ENCODE data around the gene SPP1.
"Not testable (repeated sequence)": the region's sequence is repeated elsewhere in the genome, so short reads cannot be mapped to it uniquely, and the experiment has no call there.

SPP1 gene

DNA sequence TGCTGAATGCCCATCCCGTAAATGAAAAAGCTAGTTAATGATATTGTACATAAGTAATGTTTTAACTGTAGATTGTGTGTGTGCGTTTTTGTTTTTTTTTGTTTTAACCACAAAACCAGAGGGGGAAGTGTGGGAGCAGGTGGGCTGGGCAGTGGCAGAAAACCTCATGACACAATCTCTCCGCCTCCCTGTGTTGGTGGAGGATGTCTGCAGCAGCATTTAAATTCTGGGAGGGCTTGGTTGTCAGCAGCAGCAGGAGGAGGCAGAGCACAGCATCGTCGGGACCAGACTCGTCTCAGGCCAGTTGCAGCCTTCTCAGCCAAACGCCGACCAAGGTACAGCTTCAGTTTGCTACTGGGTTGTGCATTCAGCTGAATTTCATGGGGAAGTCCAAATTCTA lies at the start of gene SPP1:
Gene SPP1 (plus strand): TSS at position 249 of the 400 bp plus-strand sequence. CDS start 1,182 bp downstream, outside the sequence.
- Mint-ChIP-seq H3K4me1 (ENCODE audit: low read depth) (peaks cover 12% of the 10 kb centered on the region), H3K4me3 (no peak within 1 kb of the TSS), H3K36me3 (ENCODE audit: low read depth) (no peaks in the 10 kb centered on the region), H3K27ac (peak within 1 kb of the TSS; percentile 67), H3K9me3 (no peaks in the 10 kb centered on the region), H3K27me3 (peaks cover 54% of the 10 kb centered on the region)
- DNase-seq = no peak

DNA sequence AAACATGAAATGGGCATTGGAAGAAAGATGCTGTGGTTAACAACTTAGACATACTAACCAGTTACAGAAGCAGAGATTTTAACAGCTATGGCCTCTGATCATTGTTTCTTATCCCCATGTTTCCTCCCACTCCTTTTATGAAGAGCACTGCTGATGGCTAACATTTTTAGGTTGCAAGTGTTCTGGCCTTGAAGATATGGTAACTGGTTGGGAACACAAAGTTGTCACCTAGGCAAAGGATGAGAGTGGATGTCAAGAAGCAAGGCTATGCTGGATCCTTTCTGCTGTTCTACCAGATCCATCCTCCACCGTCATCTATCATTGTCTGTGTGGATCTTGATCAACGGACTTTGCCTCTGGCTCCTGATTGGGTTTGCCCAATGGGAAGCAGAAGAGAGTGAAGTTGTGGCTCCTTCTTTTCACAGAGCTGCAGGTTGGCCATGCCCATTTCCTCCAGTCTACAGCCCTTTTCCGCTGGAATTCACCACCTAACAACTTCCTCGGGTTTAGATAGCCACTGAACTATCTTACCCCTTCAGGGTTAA lies 48.9 kb upstream of the SPP1 start:
- Mint-ChIP-seq H3K4me3 (no peak overlapping the region), H3K4me1 (ENCODE audit: low read depth) (no peaks in the 10 kb centered on the region), H3K27me3 (peaks cover 11% of the 10 kb centered on the region), H3K9me3 (no peaks in the 10 kb centered on the region), H3K36me3 (ENCODE audit: low read depth) (no peaks in the 10 kb centered on the region), H3K27ac (no peak overlapping the region)
- DNase-seq = no peak

DNA sequence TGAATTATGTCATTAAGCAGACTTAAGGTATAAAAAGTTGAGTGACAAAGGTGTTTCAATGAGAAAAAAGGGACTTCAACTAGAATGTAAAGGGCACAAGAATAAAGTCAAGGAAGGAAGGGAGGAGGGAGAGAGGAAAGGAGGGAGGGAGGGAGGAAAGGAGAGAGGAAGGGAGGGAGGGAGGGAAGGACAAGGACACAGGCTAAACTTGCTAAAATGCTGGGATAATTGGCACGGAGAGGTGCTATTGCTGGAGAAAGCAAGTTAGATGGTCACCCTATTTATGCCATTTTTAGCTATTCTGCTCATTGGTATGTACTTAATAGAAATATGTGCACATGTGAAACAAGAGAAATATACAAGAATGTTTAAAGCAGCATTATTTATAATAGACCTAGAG lies 44.9 kb upstream of the SPP1 start:
- no peak overlapping the region for H3K27ac Mint-ChIP-seq
- H3K36me3 Mint-ChIP-seq (ENCODE audit: low read depth) = no peaks in the 10 kb centered on the region
- H3K9me3 Mint-ChIP-seq = no peaks in the 10 kb centered on the region
- no peaks in the 10 kb centered on the region for H3K4me1 Mint-ChIP-seq (ENCODE audit: low read depth)
- no peak for DNase-seq
- no peak overlapping the region for H3K4me3 Mint-ChIP-seq
- peaks cover 19% of the 10 kb centered on the region for H3K27me3 Mint-ChIP-seq

DNA sequence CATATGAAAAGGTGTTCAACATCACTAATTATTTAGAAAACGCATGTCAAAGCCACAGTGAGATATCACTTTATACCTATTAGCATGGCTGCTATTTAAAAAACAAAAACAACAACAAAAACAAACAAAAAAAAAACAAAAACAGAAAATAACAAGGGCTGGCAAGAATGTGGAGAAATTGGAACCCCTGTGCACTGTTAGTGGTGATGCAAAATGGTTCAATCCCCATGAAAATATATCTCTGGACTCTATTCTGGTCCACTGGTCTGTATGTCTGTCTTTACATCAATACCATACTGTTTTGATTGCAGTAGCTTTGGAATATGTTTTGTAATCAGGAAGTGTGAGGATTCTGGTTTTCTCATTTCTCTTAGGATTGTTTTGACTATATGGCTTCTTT lies 43.6 kb upstream of the SPP1 start:
- Mint-ChIP-seq H3K27me3 (peaks cover 19% of the 10 kb centered on the region), H3K4me3 (no peak overlapping the region), H3K4me1 (ENCODE audit: low read depth) (no peaks in the 10 kb centered on the region), H3K27ac (no peak overlapping the region), H3K9me3 (no peaks in the 10 kb centered on the region), H3K36me3 (ENCODE audit: low read depth) (no peaks in the 10 kb centered on the region)
- no peak for DNase-seq

DNA sequence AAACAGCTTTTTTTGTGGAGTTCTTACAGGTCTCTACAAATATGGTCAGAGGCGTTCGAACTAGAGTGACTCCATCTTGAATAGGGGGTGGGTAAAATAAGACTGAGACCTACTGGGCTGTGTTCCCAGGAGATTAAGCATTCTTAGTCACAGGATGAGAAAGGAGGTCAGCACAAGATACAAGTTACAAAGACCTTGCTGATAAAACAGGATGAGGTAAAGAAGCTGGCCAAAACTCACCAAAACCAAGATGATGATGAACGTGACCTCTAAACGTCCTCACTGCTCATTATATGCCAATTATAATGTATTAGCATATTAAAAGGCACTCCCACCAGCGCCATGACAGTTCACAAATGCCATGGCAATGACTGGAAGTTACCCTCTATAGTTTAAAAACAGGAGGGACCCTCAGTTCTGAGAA lies 42.8 kb upstream of the SPP1 start:
- DNase-seq = no peak
- peaks cover 19% of the 10 kb centered on the region for H3K27me3 Mint-ChIP-seq
- no peaks in the 10 kb centered on the region for H3K36me3 Mint-ChIP-seq (ENCODE audit: low read depth)
- no peaks in the 10 kb centered on the region for H3K4me1 Mint-ChIP-seq (ENCODE audit: low read depth)
- no peak overlapping the region for H3K4me3 Mint-ChIP-seq
- H3K27ac Mint-ChIP-seq = no peak overlapping the region
- H3K9me3 Mint-ChIP-seq = no peaks in the 10 kb centered on the region

DNA sequence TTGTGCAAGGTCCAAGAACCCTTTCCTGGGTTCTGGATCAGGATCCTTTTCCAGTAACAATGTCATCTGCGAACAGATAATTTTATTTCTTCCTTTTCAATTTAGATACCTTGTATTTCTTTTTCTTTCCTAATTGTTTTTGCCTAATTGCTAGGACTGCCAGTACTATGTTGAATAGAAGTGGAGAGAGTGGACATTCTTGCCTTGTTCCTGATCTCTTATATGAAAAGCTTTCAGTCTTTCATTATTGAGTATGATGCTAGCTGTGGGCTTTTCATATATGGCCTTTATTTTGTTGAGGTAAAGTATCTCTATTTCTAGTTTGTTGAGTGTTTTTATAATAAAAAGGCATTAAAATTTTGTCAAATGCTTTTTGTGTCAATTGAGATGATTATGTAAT lies 42.2 kb upstream of the SPP1 start:
- no peak overlapping the region for H3K27ac Mint-ChIP-seq
- no peak for DNase-seq
- H3K9me3 Mint-ChIP-seq = no peaks in the 10 kb centered on the region
- no peak overlapping the region for H3K4me3 Mint-ChIP-seq
- H3K27me3 Mint-ChIP-seq = peaks cover 19% of the 10 kb centered on the region
- no peaks in the 10 kb centered on the region for H3K36me3 Mint-ChIP-seq (ENCODE audit: low read depth)
- no peaks in the 10 kb centered on the region for H3K4me1 Mint-ChIP-seq (ENCODE audit: low read depth)

DNA sequence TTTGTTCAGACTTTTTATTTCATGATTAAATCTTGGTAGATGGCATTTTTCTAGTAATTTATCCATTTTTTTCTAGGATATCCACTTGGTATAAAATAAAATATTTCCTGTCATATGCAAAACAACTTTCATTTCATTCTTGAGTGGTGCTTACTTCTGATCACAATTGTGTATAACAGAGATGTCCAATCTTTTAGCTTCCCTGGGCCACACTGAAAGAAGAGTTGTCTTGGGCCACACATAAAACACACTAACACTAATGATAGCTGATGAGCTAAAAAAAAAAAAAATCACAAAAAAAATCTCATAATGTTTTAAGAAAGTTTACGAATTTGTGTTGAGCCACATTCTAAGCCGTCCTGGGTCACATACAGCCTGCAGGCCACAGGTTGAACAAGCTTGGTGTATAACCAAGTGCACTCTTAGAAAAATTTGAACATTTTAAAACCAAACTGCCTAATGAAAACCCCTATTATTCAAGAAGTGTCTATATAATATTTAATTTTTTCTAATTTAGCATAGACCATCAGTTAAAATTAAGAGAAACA lies 41.3 kb upstream of the SPP1 start:
- no peaks in the 10 kb centered on the region for H3K9me3 Mint-ChIP-seq
- no peak for DNase-seq
- no peaks in the 10 kb centered on the region for H3K36me3 Mint-ChIP-seq (ENCODE audit: low read depth)
- H3K27ac Mint-ChIP-seq = no peak overlapping the region
- H3K27me3 Mint-ChIP-seq = peaks cover 19% of the 10 kb centered on the region
- no peaks in the 10 kb centered on the region for H3K4me1 Mint-ChIP-seq (ENCODE audit: low read depth)
- H3K4me3 Mint-ChIP-seq = no peak overlapping the region

DNA sequence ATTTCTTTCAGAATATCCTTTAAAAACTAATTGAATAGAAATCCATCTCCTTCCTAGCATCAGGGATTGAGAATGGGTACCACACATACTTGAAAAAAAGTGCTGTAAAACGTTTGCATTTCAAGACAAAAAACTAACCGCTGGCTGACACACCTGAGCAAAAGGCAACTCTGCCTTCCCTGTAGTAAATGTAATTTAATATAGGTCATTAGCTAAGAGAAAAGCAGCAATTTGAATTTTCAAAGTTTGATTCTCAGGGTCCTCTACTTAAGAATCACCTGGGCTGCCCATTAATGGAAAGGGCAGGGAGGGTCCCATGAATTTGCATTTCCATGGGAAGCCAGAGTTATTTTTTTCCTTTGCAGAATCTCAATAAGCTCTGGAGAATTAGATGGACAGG lies 40.5 kb upstream of the SPP1 start:
- H3K4me1 Mint-ChIP-seq (ENCODE audit: low read depth) = no peaks in the 10 kb centered on the region

DNA sequence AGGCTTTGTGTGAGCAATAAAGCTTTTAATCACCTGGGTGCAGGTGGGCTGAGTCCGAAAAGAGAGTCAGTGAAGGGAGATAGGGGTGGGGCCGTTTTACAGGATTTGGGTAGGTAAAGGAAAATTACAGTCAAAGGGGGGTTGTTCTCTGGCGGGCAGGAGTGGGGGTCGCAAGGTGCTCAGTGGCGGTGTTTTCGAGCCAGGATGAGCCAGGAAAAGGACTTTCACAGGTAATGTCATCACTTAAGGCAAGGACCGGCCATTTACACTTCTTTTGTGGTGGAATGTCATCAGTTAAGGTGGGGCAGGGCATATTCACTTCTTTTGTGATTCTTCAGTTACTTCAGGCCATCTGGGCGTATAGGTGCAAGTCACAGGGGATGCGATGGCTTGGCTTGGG lies 39.6 kb upstream of the SPP1 start:
- not testable (repeated sequence) for H3K4me3 Mint-ChIP-seq; H3K27ac Mint-ChIP-seq; DNase-seq; H3K4me1 Mint-ChIP-seq (ENCODE audit: low read depth); H3K36me3 Mint-ChIP-seq (ENCODE audit: low read depth); H3K9me3 Mint-ChIP-seq
- H3K27me3 Mint-ChIP-seq = peaks cover 14% of the 10 kb centered on the region

More for the DNA sequence above, 40.5 kb upstream of the SPP1 start:
- DNase-seq = no peak
- Mint-ChIP-seq H3K9me3 (no peaks in the 10 kb centered on the region), H3K36me3 (ENCODE audit: low read depth) (no peaks in the 10 kb centered on the region), H3K27ac (no peak overlapping the region), H3K27me3 (peaks cover 20% of the 10 kb centered on the region), H3K4me3 (no peak overlapping the region)

DNA sequence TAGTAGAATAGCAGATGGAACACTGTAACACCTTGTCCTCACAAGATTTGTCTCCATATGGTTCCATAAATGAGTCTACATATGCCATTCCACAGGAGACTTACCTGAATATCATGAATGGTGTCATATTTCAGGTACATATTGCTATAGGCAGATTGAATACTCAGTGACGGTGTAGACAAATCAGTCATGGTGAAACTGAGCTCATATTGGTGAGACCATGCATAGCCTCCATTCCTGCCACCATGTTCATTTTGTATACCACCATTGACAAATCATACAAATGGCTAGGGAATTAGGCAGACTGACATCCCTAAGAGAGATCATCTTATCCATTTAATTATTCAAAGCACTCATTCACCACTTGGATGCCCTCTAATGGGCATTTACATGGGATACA lies 38.0 kb upstream of the SPP1 start:
- Mint-ChIP-seq H3K36me3 (ENCODE audit: low read depth) (no peaks in the 10 kb centered on the region), H3K4me3 (no peak overlapping the region), H3K27ac (no peak overlapping the region), H3K27me3 (peaks cover 7% of the 10 kb centered on the region), H3K4me1 (ENCODE audit: low read depth) (no peaks in the 10 kb centered on the region), H3K9me3 (no peaks in the 10 kb centered on the region)
- no peak for DNase-seq

DNA sequence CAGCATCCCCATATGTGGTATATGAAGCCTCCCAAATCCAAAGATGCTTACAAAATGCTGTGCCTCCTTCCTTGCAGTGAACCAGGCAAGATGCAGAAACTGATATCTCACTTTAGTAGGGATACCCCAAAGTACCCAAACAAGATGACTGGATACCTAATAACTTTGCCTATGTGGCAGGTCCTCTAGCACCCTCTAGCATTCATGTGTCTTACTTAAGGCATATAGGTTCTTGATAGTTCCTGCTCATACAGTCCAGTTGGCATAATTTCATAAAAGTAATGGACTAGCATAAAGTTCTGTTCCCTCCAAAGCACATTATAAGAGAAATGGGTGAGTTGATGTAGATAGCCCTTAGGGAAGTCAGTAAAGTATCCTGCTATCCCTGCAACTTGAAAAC lies 36.8 kb upstream of the SPP1 start:
- Mint-ChIP-seq H3K36me3 (ENCODE audit: low read depth) (no peaks in the 10 kb centered on the region), H3K27ac (no peak overlapping the region), H3K4me1 (ENCODE audit: low read depth) (no peaks in the 10 kb centered on the region), H3K9me3 (no peaks in the 10 kb centered on the region), H3K4me3 (no peak overlapping the region), H3K27me3 (peaks cover 4% of the 10 kb centered on the region)
- DNase-seq = no peak

DNA sequence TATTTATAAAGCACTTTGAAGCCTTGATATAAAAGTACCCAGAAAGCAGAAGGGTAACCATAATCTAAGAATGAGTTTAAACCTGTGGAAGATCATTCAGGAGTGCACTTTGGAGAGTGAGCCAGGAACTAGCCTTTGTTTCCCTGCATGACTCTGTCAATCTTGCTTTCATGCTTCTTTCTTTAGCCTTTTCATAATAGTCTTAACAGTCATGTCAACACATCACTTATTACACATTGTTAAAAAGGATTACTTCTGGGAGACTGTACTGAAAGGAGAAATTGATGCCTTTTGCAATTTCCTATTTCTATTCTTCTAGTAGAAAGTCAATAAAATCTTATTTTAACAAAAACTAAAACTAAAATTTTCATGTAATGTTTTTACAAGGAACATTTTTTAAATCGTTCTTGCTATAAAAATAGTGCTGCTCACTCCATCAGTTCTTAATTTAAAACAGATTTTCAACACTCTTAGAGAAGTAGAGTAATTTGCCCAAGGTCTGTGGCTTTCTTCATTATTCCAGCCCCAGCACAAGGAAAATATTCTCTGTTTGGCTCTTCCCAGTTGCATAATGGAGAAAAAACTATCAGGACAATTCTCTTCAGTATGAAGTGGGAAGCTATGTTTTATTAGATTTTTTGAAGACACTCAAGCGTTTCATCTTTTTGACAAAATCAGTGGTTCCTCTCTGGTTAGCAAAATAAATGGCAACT lies 35.4 kb upstream of the SPP1 start:
- H3K27ac Mint-ChIP-seq = no peak overlapping the region
- no peaks in the 10 kb centered on the region for H3K36me3 Mint-ChIP-seq (ENCODE audit: low read depth)
- H3K4me3 Mint-ChIP-seq = no peak overlapping the region
- no peaks in the 10 kb centered on the region for H3K9me3 Mint-ChIP-seq
- DNase-seq = no peak
- H3K4me1 Mint-ChIP-seq (ENCODE audit: low read depth) = no peaks in the 10 kb centered on the region
- peaks cover 4% of the 10 kb centered on the region for H3K27me3 Mint-ChIP-seq

DNA sequence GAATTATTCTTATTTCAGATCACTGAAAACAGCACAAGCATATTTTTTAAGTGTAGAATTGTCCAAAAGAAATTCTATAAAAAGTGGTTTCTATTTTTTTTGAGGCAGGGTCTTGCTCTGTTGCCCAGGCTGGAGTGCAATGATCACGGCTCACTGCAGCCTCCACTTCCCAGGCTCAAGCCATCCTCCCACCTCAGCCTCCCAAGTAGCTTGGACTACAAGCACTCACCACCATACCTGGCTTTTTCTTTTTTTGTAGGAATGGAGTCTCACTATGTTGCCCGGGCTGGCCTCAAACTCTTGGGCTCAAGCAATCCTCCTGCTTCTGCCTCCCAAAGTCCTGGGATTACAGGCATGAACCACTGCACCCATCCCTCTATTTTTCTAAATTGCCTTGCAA lies 34.7 kb upstream of the SPP1 start:
- not testable (repeated sequence) for H3K4me1 Mint-ChIP-seq (ENCODE audit: low read depth); DNase-seq; H3K36me3 Mint-ChIP-seq (ENCODE audit: low read depth); H3K27me3 Mint-ChIP-seq; H3K27ac Mint-ChIP-seq; H3K4me3 Mint-ChIP-seq; H3K9me3 Mint-ChIP-seq

DNA sequence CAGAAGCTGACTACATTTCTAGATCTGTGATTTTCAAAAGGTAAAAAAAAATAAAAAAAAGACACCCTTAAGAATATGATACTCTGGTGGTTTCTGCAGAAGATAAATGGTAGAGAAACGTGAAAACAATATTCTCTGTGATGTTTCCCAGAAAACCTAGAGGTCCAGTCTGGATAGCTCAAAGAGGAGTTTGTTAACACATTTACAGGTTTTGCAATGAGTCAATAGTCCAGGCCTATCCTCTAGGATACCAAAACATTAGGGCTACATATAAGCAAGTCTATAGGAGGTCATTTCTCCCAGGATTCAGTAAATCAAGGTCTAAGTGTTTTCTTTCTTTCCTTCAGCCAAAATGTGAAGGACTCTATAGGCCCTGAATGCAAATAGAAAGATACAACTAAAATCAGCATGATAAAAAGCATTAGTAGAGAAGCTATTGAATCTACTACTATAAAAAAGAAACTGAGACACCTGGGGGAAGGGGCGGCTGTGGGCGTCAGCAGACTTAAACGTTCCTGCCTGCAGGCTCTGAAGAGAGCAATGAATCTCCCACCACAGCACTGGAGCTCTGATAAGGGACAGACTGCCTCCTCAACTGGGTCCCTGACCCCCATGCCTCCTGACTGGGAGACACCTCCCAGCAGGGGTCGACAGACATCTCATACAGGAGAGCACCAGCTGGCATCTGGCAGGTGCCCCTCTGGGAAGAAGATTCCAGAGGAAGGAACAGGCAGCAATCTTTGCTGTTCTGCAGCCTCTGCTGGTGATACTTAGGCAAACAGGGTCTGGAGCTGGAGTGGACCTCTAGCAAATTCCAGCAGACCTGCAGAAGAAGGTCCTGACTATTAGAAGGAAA lies 33.7 kb upstream of the SPP1 start:
- Mint-ChIP-seq H3K36me3 (ENCODE audit: low read depth) (no peaks in the 10 kb centered on the region), H3K4me1 (ENCODE audit: low read depth) (no peaks in the 10 kb centered on the region), H3K9me3 (no peaks in the 10 kb centered on the region), H3K27me3 (peaks cover 4% of the 10 kb centered on the region), H3K27ac (no peak overlapping the region), H3K4me3 (no peak overlapping the region)
- no peak for DNase-seq

DNA sequence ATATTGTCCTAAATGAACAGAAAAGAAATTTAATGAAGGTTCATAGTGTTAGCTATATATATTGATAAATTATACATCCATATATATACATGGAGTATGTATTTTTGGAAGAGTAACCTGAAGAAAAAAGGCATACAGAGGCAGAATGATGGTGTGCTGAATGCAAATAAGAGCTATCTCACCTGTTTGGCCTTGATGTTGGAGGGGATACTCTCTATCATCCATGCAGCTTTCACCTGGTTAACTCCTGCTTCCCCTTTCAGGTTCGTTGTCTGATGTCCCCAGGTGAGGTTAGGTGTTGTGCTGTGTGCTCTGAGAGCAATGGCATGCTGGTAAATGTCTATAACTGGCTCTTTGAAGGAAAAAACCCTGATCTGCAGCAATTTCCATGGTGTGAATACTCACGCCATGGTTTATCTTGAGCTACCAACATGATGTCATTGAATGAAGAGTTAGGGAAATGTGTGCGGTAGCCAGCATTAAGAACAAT lies 31.8 kb upstream of the SPP1 start:
- DNase-seq = no peak
- Mint-ChIP-seq H3K27me3 (peaks cover 9% of the 10 kb centered on the region), H3K4me3 (no peak overlapping the region), H3K9me3 (no peaks in the 10 kb centered on the region), H3K4me1 (ENCODE audit: low read depth) (no peaks in the 10 kb centered on the region), H3K27ac (no peak overlapping the region), H3K36me3 (ENCODE audit: low read depth) (no peaks in the 10 kb centered on the region)
